Fibroblast of pulmonary artery (primary cell): ENCODE measurements around the gene MED7.

Experiments used
- DNase-seq: peaks from one replicate; pipeline ENCODE4 v3.0.0-alpha.2; 2010; ENCODE audit warnings: low read depth
- H3K4me3 ChIP-seq: replicated peaks from 2 replicates; pipeline ENCODE4 v1.5.1; 2011; ENCODE audit warnings: low read depth, mild to moderate bottlenecking, control low read depth, low read length, moderate library complexity
- CTCF ChIP-seq: IDR thresholded peaks from 2 replicates; pipeline ENCODE4 v1.5.1; 2011; ENCODE audit warnings: mild to moderate bottlenecking, control low read depth, low read length, inconsistent platforms; ENCODE audit errors: missing control alignments

The MED7 gene

GRCh38 chr5:157182143-157182757 is 39.6 kb upstream of the MED7 start:
- TF ChIP-seq CTCF: no peak
- DNase-seq: no peak
- no peak overlapping the region for H3K4me3 ChIP-seq

GRCh38 chr5:157180374-157181264 is 38.0 kb upstream of the MED7 start, which contains the start of gene ITK:
ITK (plus strand) TSS chr5:157180840; CDS start chr5:157180978, 138 bp downstream.
- TF ChIP-seq CTCF: no peak
- no peak for DNase-seq
- H3K4me3 ChIP-seq: no peak within 1 kb of the TSS

GRCh38 chr5:157178966-157179365 is 36.3 kb upstream of the MED7 start:
- TF ChIP-seq CTCF: no peak
- no peak for DNase-seq
- no peak overlapping the region for H3K4me3 ChIP-seq

GRCh38 chr5:157177953-157178352 is 35.3 kb upstream of the MED7 start:
- no peak for TF ChIP-seq CTCF
- no peak overlapping the region for H3K4me3 ChIP-seq
- DNase-seq: no peak

GRCh38 chr5:157175071-157175612 is 32.5 kb upstream of the MED7 start:
- DNase-seq: no peak
- TF ChIP-seq CTCF: no peak
- H3K4me3 ChIP-seq: no peak overlapping the region

GRCh38 chr5:157172403-157172802 is 29.7 kb upstream of the MED7 start:
- no peak for DNase-seq
- no peak for TF ChIP-seq CTCF
- H3K4me3 ChIP-seq: no peak overlapping the region
